Heart left ventricle (tissue), 16 donors: ENCODE results near the gene CARS1. TPM values are rescaled to one million over a fixed set of nuclear protein-coding genes. Genes with fewer than 3 reads are reported as not detected.

ENCODE experiments used
- ATAC-seq, 4 donors: fragments of 200-7000 bp; cut with Tn5 transposase; one replicate each; pipeline ENCODE4 v1.9.1; 2020 to 2022; ENCODE audit warnings: moderate library complexity in 4 of 4, mild to moderate bottlenecking in 3 of 4, moderate number of reproducible peaks in 1 of 4
- DNase-seq, 5 donors: peaks; one replicate each; pipeline ENCODE4 v3.0.0-alpha.2; 2020
- H3K27ac ChIP-seq, 12 donors: fragments of 200-600 bp; sonication (generic) in 4 of 12; one replicate each; pipeline versions ENCODE4 v1.5.0 to v1.8.0; 2016 to 2022; ENCODE audit warnings: mild to moderate bottlenecking in 2 of 12
- H3K27me3 ChIP-seq, 9 donors: fragments of 200-600 bp; sonication (generic) in 2 of 9; one replicate each; pipeline versions ENCODE4 v1.5.1 to v1.8.0; 2016 to 2022; ENCODE audit warnings: mild to moderate bottlenecking in 3 of 9
- H3K36me3 ChIP-seq, 9 donors: fragments of 200-600 bp; sonication (generic) in 2 of 9; one replicate each; pipeline versions ENCODE4 v1.5.0 to v1.8.0; 2018 to 2022; ENCODE audit warnings: mild to moderate bottlenecking in 2 of 9
- H3K4me1 ChIP-seq, 12 donors: fragments of 200-600 bp; sonication (generic) in 4 of 12; one replicate each; pipeline versions ENCODE4 v1.5.0 to v1.8.0; 2016 to 2022; ENCODE audit warnings: mild to moderate bottlenecking in 3 of 12
- H3K4me3 ChIP-seq, 12 donors: fragments of 200-600 bp; sonication (generic) in 4 of 12; one replicate each; pipeline versions ENCODE4 v1.5.0 to v1.8.0; 2017 to 2022; ENCODE audit warnings: mild to moderate bottlenecking in 9 of 12, moderate library complexity in 4 of 12
- H3K9me3 ChIP-seq, 12 donors: fragments of 200-600 bp; sonication (generic) in 4 of 12; one replicate each; pipeline versions ENCODE4 v1.5.0 to v1.8.0; 2016 to 2022; ENCODE audit warnings: mild to moderate bottlenecking in 1 of 12
- CTCF ChIP-seq, 12 donors: fragments of 200-600 bp; sonication (generic) in 4 of 12; IDR thresholded peaks; one replicate each; pipeline versions ENCODE4 v1.5.0 to v1.8.0; 2018 to 2022; ENCODE audit warnings: antibody characterized with exemption in 12 of 12, mild to moderate bottlenecking in 5 of 12
- POLR2A ChIP-seq, 2 donors: fragments of 450-650 bp; IDR thresholded peaks; one replicate each; pipeline ENCODE4 v1.6.1; 2017; ENCODE audit warnings: antibody characterized with exemption in 2 of 2, mild to moderate bottlenecking in 2 of 2, moderate library complexity in 2 of 2
- WGBS, 4 donors: extraction: QIAGEN DNeasy Blood & Tissue Kit in 2 of 4; methylation state at CpG; one replicate each; pipeline versions ENCODE4 v1.1.5 to v1.1.7; 2013 to 2018; 5-methylcytosine and 5-hydroxymethylcytosine counted together
- intact Hi-C, 10 donors: fragments of 100-400 bp; cut with DNase I; formaldehyde crosslinking; loops; one replicate each; pipeline versions ENCODE4 v1.11.1 to v1.14.2; 2022
- polyA plus RNA-seq, 2 donors: library from polyadenylated mRNA; stranded (reverse); fragments of 200-250 nt; gene quantifications; one replicate each; pipeline ENCODE4 v1.2.3, GENCODE V29; 2013
- total RNA-seq, 9 donors: library from RNA; depleted of rRNA in 2 of 9; stranded (reverse); fragments of >200 nt in 2 of 9; fragmentation: NEBNext Ultra II Directional in 3 of 9; extraction: Animal tissue kit (Norgen Biotek cat#: 25700) in 3 of 9; gene quantifications; one replicate each; pipeline versions ENCODE4 v1.1.0 to v1.2.4, GENCODE V29; 2016 to 2023
- donor health status: ischemic (EF 13 %, LVEDD 7.1; RV severe dilation, severe dysfunction).
- donor health status: healthy with polysubstance abuse.
- donor health status: DM: no; HTN: yes; CAD: no.
- donor health status: DM: no; HTN: no; CAD: no.
- donor health status: ischemic (EF 25% LVEDD 6.9; RV normal size, moderate dysfunction).
- donor health status: ischemic (EF 25% LVEDD 5.7; RV mildly dilated, moderate dysfunction).
- donor health status: healthy.
- donor health status: DM: yes; HTN: yes; CAD: no.
- donor health status: ischemic (EF 35%, LVEDD 5.7; RV mildly dilated, moderate dysfunction).
- donor health status: nonischemic (EF 11% LVEDD 7.7; RV severe dilation, severe dysfunction).
- donor health status: DM: yes; HTN: yes; CAD: no.
- donor health status: PGD.
- donor health status: ischemic (EF 29% LVEDD 5.4; RV normal size, mild dysfunction).
- donor health status: nonischemic (EF 23%, LVEDD 6.1; RV moderate dilation, normal function).

Gene CARS1
- total and polyA plus RNA-seq, 11 donors, result 9.3 to 30.5 (median 18.5) TPM

- Histone ChIP-seq H3K36me3 (peaks cover 0 to 100% (median 79%) of the 10 kb centered on the region in 9 donors), H3K4me3 (no peak overlapping the region), H3K27me3 (no peaks in the 10 kb centered on the region), H3K9me3 (no peaks in the 10 kb centered on the region), H3K27ac (no peak overlapping the region), H3K4me1 (peaks cover 0 to 4% (median 0%) of the 10 kb centered on the region in 12 donors)
- ATAC-seq, result no peak
- intact Hi-C loops, result no loop called here
- WGBS, 4 donors, result 88 to 97% (median 92%) methylated on average over 8 to 13 of the region's 13 CpGs
- no peak for DNase-seq
- no peak for TF ChIP-seq CTCF (IDR thresholded peaks at IDR 0.05)
Observed at GRCh38 chr11:3010004-3010403, 47.2 kb downstream of the CARS1 start.

- intact Hi-C loops, result no loop called here
- no peak overlapping the region for H3K4me3 ChIP-seq
- WGBS, 4 donors, result 71 to 79% (median 75%) methylated on average over 5 of the region's 5 CpGs
- DNase-seq (no peak), ATAC-seq (no peak)
- H3K27ac ChIP-seq, result no peak overlapping the region
- peaks cover 0 to 4% (median 0%) of the 10 kb centered on the region in 12 donors for H3K4me1 ChIP-seq
- H3K27me3 ChIP-seq, result no peaks in the 10 kb centered on the region
- TF ChIP-seq CTCF (IDR thresholded peaks at IDR 0.05) (no peak), POLR2A (IDR thresholded peaks at IDR 0.05) (no peak)
- peaks cover 0 to 100% (median 78%) of the 10 kb centered on the region in 9 donors for H3K36me3 ChIP-seq
- H3K9me3 ChIP-seq, result no peaks in the 10 kb centered on the region
Observed at GRCh38 chr11:3009481-3009880, 47.7 kb downstream of the CARS1 start.

- intact Hi-C loops, result no loop called here
- no peak overlapping the region for H3K27ac ChIP-seq
- WGBS, 4 donors, result 90 to 96% (median 93%) methylated on average over 7 to 9 of the region's 9 CpGs
- peaks cover 0 to under 1% (median 0%) of the 10 kb centered on the region in 12 donors for H3K4me1 ChIP-seq
- ATAC-seq (no peak), DNase-seq (no peak)
- H3K4me3 ChIP-seq, result no peak overlapping the region
- peaks cover 0 to 100% (median 78%) of the 10 kb centered on the region in 9 donors for H3K36me3 ChIP-seq
- H3K27me3 ChIP-seq, result no peaks in the 10 kb centered on the region
- TF ChIP-seq CTCF (IDR thresholded peaks at IDR 0.05), result no peak
- no peak for TF ChIP-seq POLR2A (IDR thresholded peaks at IDR 0.05)
- H3K9me3 ChIP-seq, result no peaks in the 10 kb centered on the region
Observed at GRCh38 chr11:3008746-3009336, 48.4 kb downstream of the CARS1 start.

GRCh38 chr11:3007404-3008010, 49.7 kb downstream of the CARS1 start:
- intact Hi-C loops, result no loop called here

More at GRCh38 chr11:3007404-3008010, 49.7 kb downstream of the CARS1 start:
- no peak overlapping the region for H3K27ac ChIP-seq
- H3K9me3 ChIP-seq, result no peaks in the 10 kb centered on the region
- no peak overlapping the region for H3K4me3 ChIP-seq
- no peak for DNase-seq
- peaks cover 0 to 100% (median 77%) of the 10 kb centered on the region in 9 donors for H3K36me3 ChIP-seq
- H3K27me3 ChIP-seq, result no peaks in the 10 kb centered on the region
- peaks cover 0 to 2% (median 0%) of the 10 kb centered on the region in 12 donors for H3K4me1 ChIP-seq
- TF ChIP-seq CTCF (IDR thresholded peaks at IDR 0.05) (no peak), POLR2A (IDR thresholded peaks at IDR 0.05) (no peak)
- WGBS, 4 donors, result 91 to 94% (median 93%) methylated on average over 18 to 20 of the region's 20 CpGs
- ATAC-seq, result no peak
